GM12878 (cell line): Measurements from ENCODE around the gene CLASP1. TPM values are rescaled to one million over a fixed set of nuclear protein-coding genes. Genes with fewer than 3 reads are reported as not detected.

Experiments
- CEBPB ChIP-seq, 2 experiments: fragments of 150-350 bp in 1 of 2; IDR thresholded peaks; 2 replicates each; pipeline ENCODE4 v1.6.1; 2012 to 2014; ENCODE audit warnings: low read depth in 2 of 2, low read length in 2 of 2, borderline replicate concordance in 1 of 2, inconsistent platforms in 1 of 2
- CHD1 ChIP-seq: IDR thresholded peaks from 2 replicates; pipeline ENCODE4 v1.6.1; 2012; ENCODE audit warnings: low read depth, low read length, improper control_type of control experiment
- DPF2 ChIP-seq: fragments of 450-650 bp; IDR thresholded peaks from 2 replicates; pipeline ENCODE4 v1.6.1; 2017; ENCODE audit warnings: mild to moderate bottlenecking
- HDAC2 ChIP-seq: fragments of 200-600 bp; sonication (generic); IDR thresholded peaks from 2 replicates; pipeline ENCODE4 v1.6.1; 2017
- LARP7 ChIP-seq: fragments of 450-650 bp; IDR thresholded peaks from 2 replicates; pipeline ENCODE4 v1.6.1; 2017; ENCODE audit warnings: mild to moderate bottlenecking
- MYC ChIP-seq: IDR thresholded peaks from 2 replicates; pipeline ENCODE4 v1.6.1; 2011; ENCODE audit warnings: mild to moderate bottlenecking, low read length, moderate library complexity, inconsistent platforms; ENCODE audit not compliant: insufficient read depth, insufficient replicate concordance, insufficient read length, severe bottlenecking
- NR2C1 ChIP-seq: fragments of 450-650 bp; IDR thresholded peaks from 2 replicates; pipeline ENCODE4 v1.6.1; 2017; ENCODE audit warnings: antibody characterized with exemption, mild to moderate bottlenecking, moderate library complexity
- NR2F1 ChIP-seq: fragments of 450-650 bp; conservative IDR thresholded peaks from 2 replicates; pipeline ENCODE4 v1.6.1; 2017; ENCODE audit warnings: mild to moderate bottlenecking
- POLR2AphosphoS5 ChIP-seq: IDR thresholded peaks from 2 replicates; pipeline ENCODE4 v1.6.1; 2011; ENCODE audit warnings: mild to moderate bottlenecking, low read length, inconsistent platforms
- RUNX3 ChIP-seq: IDR thresholded peaks from 2 replicates; pipeline ENCODE4 v1.6.1; 2012; ENCODE audit warnings: low read length, inconsistent platforms
- SMAD1 ChIP-seq: fragments of 450-650 bp; IDR thresholded peaks from 2 replicates; pipeline ENCODE4 v1.6.1; 2018; ENCODE audit warnings: mild to moderate bottlenecking, low read depth; ENCODE audit not compliant: partially characterized antibody
- SPI1 ChIP-seq: IDR thresholded peaks from 2 replicates; pipeline ENCODE4 v1.6.1; 2011; ENCODE audit warnings: low read depth, mild to moderate bottlenecking, low read length, moderate library complexity, borderline replicate concordance; ENCODE audit not compliant: insufficient read depth
- SREBF1 ChIP-seq: IDR thresholded peaks from 2 replicates; pipeline ENCODE4 v1.6.1; 2012; ENCODE audit warnings: mild to moderate bottlenecking, low read length
- STAT1 ChIP-seq: fragments of 450-650 bp; conservative IDR thresholded peaks from 2 replicates; pipeline ENCODE4 v1.6.1; 2014; ENCODE audit warnings: antibody characterized with exemption, mild to moderate bottlenecking
- TBL1XR1 ChIP-seq: IDR thresholded peaks from 2 replicates; pipeline ENCODE4 v1.6.1; 2012; ENCODE audit warnings: low read depth, low read length, improper control_type of control experiment
- YBX1 ChIP-seq: fragments of 450-650 bp; IDR thresholded peaks from 2 replicates; pipeline ENCODE4 v1.6.1; 2016; ENCODE audit warnings: antibody characterized with exemption
- polyA plus RNA-seq, 11 experiments: library from polyadenylated mRNA; depleted of rRNA in 4 of 11; unstranded in 6 of 11; stranded (reverse) in 5 of 11; fragments of >200 nt; fragmentation: Nextera tagmentation in 4 of 11; fragmentation: Illumina TruSeq in 1 of 11; extraction: Ambion mirVana in 4 of 11; extraction: Trizol in 1 of 11; gene quantifications; 1 replicate in 1 of 11; 2 replicates in 10 of 11; pipeline versions ENCODE4 v1.2.1 to v1.2.3, GENCODE V29; 2011 to 2016; ENCODE audit warnings: inconsistent platforms in 2 of 11, missing spikeins in 2 of 11, low read depth in 1 of 11
- total RNA-seq, 4 experiments: library from RNA; depleted of rRNA in 3 of 4; stranded (reverse); fragments of >200 nt in 3 of 4; fragmentation: Illumina TruSeq in 1 of 4; extraction: Trizol in 1 of 4; gene quantifications; 2 replicates each; pipeline versions ENCODE4 v1.2.1 to v1.2.3, GENCODE V29; 2013 to 2021
- TF ChIP-seq, protein P1 (sequence below): fragments of 450-650 bp; IDR thresholded peaks from 2 replicates; pipeline ENCODE4 v1.6.1; 2017; ENCODE audit warnings: low read depth, mild to moderate bottlenecking, moderate library complexity

The CLASP1 gene
- total and polyA plus RNA-seq, 10 of the 15 experiments (the other 5 are each of a cell fraction or from before 2014, with no cell fraction given) = 1.4 to 62.4 (median 32.9) TPM

GRCh38 chr2:121562269-121563176, 86.7 kb downstream of the CLASP1 start (continued):
- TF ChIP-seq SMAD1 (no peak), SREBF1 (no peak), CEBPB (IDR thresholded peaks at IDR 0.05; ENCODE audit: borderline replicate concordance in 1 of 2, low read depth in 2 of 2, low read length in 2 of 2) (no peak), YBX1 (no peak), RUNX3 (no peak), NR2F1 (0 out of 2 replicates have a peak, but pooled peaks have one; percentile 16), MYC (no peak), TBL1XR1 (no peak), SPI1 (peak; percentile 11; the same call in 1 of the 2 replicates), HDAC2 (no peak), STAT1 (no peak), POLR2AphosphoS5 (no peak), LARP7 (no peak), CHD1 (no peak), DPF2 (0 out of 2 replicates have a peak, but pooled peaks have one; percentile 10), NR2C1 (no peak)
- TF ChIP-seq, protein P1, sequence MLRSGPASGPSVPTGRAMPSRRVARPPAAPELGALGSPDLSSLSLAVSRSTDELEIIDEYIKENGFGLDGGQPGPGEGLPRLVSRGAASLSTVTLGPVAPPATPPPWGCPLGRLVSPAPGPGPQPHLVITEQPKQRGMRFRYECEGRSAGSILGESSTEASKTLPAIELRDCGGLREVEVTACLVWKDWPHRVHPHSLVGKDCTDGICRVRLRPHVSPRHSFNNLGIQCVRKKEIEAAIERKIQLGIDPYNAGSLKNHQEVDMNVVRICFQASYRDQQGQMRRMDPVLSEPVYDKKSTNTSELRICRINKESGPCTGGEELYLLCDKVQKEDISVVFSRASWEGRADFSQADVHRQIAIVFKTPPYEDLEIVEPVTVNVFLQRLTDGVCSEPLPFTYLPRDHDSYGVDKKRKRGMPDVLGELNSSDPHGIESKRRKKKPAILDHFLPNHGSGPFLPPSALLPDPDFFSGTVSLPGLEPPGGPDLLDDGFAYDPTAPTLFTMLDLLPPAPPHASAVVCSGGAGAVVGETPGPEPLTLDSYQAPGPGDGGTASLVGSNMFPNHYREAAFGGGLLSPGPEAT = peak; percentile 43; the same call in 1 of the 2 replicates
